H1 (cell line): Measurements from ENCODE around the gene POU5F1. TPM values are rescaled to one million over a fixed set of nuclear protein-coding genes. Genes with fewer than 3 reads are reported as not detected.

Experiments
- E2F6 ChIP-seq: IDR thresholded peaks from 2 replicates; pipeline ENCODE4 v1.6.1; 2012; ENCODE audit warnings: inconsistent platforms
- SIRT6 ChIP-seq: IDR thresholded peaks from one replicate; pipeline ENCODE4 v1.7.1; 2012; ENCODE audit warnings: low read length, inconsistent platforms
- SUZ12 ChIP-seq: fragments of 200-600 bp; sonication (generic); IDR thresholded peaks from 2 replicates; pipeline ENCODE4 v1.6.1; 2012; ENCODE audit warnings: mild to moderate bottlenecking, inconsistent platforms, low read length, moderate library complexity, mixed read lengths
- TEAD4 ChIP-seq: IDR thresholded peaks from 2 replicates; pipeline ENCODE4 v1.6.1; 2012; ENCODE audit warnings: low read depth, low read length, inconsistent platforms, mixed read lengths
- YY1 ChIP-seq: IDR thresholded peaks from 2 replicates; pipeline ENCODE4 v1.6.1; 2011; ENCODE audit warnings: low read depth, mild to moderate bottlenecking, low read length
- polyA plus RNA-seq, 7 experiments: library from polyadenylated mRNA; depleted of rRNA in 3 of 7; stranded (reverse) in 5 of 7; unstranded in 2 of 7; fragments of >200 nt in 5 of 7; fragments of 200-250 nt in 2 of 7; gene quantifications; 1 replicate in 5 of 7; 2 replicates in 1 of 7; 4 replicates in 1 of 7; pipeline versions ENCODE4 v1.2.1 to v1.2.3, GENCODE V29; 2011 to 2013; ENCODE audit warnings: missing spikeins in 2 of 7, mixed read lengths in 2 of 7
- total RNA-seq: library from RNA; stranded (reverse); fragmentation: NEBNext Ultra II Directional; extraction: Animal tissue kit (Norgen Biotek cat#: 25700); gene quantifications from 2 replicates; pipeline ENCODE4 v1.2.1, GENCODE V29; 2021

POU5F1 gene
- total and polyA plus RNA-seq, 2 of the 8 experiments (the other 6 are each of a cell fraction or from before 2014, with no cell fraction given), result 2,437 to 2,526 TPM

GRCh38 chr6:31210123-31210522 lies 39.6 kb upstream of the POU5F1 start (continued):
- TF ChIP-seq E2F6, result no peak
- TF ChIP-seq TEAD4, result no peak
- no peak for TF ChIP-seq SUZ12
- no peak for TF ChIP-seq SIRT6
- TF ChIP-seq YY1, result no peak
- TF ChIP-seq, all 59 proteins: peak for 0
